GM12878 (cell line): ENCODE measurements around the gene AAMP.

Experiments used
- CEBPB ChIP-seq, 2 experiments: fragments of 150-350 bp in 1 of 2; IDR thresholded peaks; 2 replicates each; pipeline ENCODE4 v1.6.1; 2012 to 2014; ENCODE audit warnings: low read depth in 2 of 2, low read length in 2 of 2, borderline replicate concordance in 1 of 2, inconsistent platforms in 1 of 2
- CHD2 ChIP-seq: IDR thresholded peaks from 2 replicates; pipeline ENCODE4 v1.6.1; 2011; ENCODE audit warnings: low read depth, low read length, improper control_type of control experiment, borderline replicate concordance
- CREB1 ChIP-seq: IDR thresholded peaks from 2 replicates; pipeline ENCODE4 v1.6.1; 2012; ENCODE audit warnings: low read depth, mild to moderate bottlenecking, inconsistent platforms
- EP300 ChIP-seq, 2 experiments: fragments of 150-350 bp in 1 of 2; IDR thresholded peaks; 2 replicates each; pipeline ENCODE4 v1.6.1; 2011 to 2012; ENCODE audit warnings: low read depth in 2 of 2, low read length in 2 of 2, borderline replicate concordance in 1 of 2, improper control_type of control experiment in 1 of 2, inconsistent platforms in 1 of 2; ENCODE audit not compliant: control insufficient read depth in 1 of 2
- EZH2 ChIP-seq: IDR thresholded peaks from 2 replicates; pipeline ENCODE4 v1.6.1; 2012; ENCODE audit warnings: low read depth, mild to moderate bottlenecking, control low read depth, inconsistent platforms, low read length, borderline replicate concordance; ENCODE audit not compliant: control insufficient read depth
- POLR2A ChIP-seq: IDR thresholded peaks from 2 replicates; pipeline ENCODE4 v1.6.1; 2011; ENCODE audit warnings: low read depth, mild to moderate bottlenecking, low read length
- POLR2AphosphoS5 ChIP-seq: IDR thresholded peaks from 2 replicates; pipeline ENCODE4 v1.6.1; 2011; ENCODE audit warnings: mild to moderate bottlenecking, low read length, inconsistent platforms
- SMARCA5 ChIP-seq: fragments of 450-650 bp; IDR thresholded peaks from 2 replicates; pipeline ENCODE4 v1.6.1; 2017; ENCODE audit warnings: mild to moderate bottlenecking
- TARDBP ChIP-seq: IDR thresholded peaks from 2 replicates; pipeline ENCODE4 v1.6.1; 2016; ENCODE audit warnings: borderline replicate concordance
- TCF7 ChIP-seq: IDR thresholded peaks from 2 replicates; pipeline ENCODE4 v1.6.1; 2014; ENCODE audit warnings: antibody characterized with exemption, borderline replicate concordance
- TF ChIP-seq, protein P1 (sequence below), 3 experiments: IDR thresholded peaks in 2 of 3; conservative IDR thresholded peaks in 1 of 3; 2 replicates each; pipeline ENCODE4 v1.5.1; 2011; ENCODE audit warnings: low read depth in 3 of 3, low read length in 3 of 3, mild to moderate bottlenecking in 3 of 3, control low read depth in 2 of 3, moderate library complexity in 2 of 3, inconsistent platforms in 1 of 3, mixed read lengths in 1 of 3; ENCODE audit not compliant: control insufficient read depth in 2 of 3, insufficient read depth in 1 of 3; ENCODE audit errors: extremely low read depth in 1 of 3
- TF ChIP-seq, protein P2 (sequence below): IDR thresholded peaks from 2 replicates; pipeline ENCODE4 v1.6.1; 2012; ENCODE audit warnings: mild to moderate bottlenecking, low read depth, low read length
- TF ChIP-seq, protein P3 (sequence below): fragments of 450-650 bp; IDR thresholded peaks from 2 replicates; pipeline ENCODE4 v1.6.1; 2014; ENCODE audit warnings: mild to moderate bottlenecking

DNA sequence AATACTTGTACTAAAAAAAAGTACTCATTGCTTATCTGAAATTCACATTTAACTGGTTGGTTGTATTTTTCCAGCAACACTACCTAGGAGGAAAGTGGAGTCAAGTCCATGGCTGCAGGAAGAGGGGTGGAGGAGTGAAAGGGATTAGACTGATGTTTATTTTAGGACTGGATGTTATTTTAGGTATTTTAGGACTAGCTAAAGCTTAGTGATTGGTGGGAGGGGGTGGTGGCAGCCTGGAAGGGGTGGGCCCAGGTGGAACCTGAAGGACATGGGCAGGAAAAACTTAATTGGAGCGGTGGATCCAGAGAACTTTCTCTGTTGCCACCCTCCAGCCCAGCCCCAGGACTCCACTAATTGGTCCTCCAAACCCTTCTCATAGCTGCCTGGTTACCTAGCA is 26.3 kb upstream of the AAMP start:
- TF ChIP-seq POLR2A (no peak), CREB1 (no peak), EP300 (IDR thresholded peaks at IDR 0.05; ENCODE audit: borderline replicate concordance in 1 of 2, control insufficient read depth in 1 of 2, low read depth in 2 of 2, low read length in 2 of 2) (no peak), POLR2AphosphoS5 (no peak), SMARCA5 (no peak), TARDBP (no peak), CEBPB (IDR thresholded peaks at IDR 0.05; ENCODE audit: borderline replicate concordance in 1 of 2, low read depth in 2 of 2, low read length in 2 of 2) (no peak), TCF7 (no peak), CHD2 (no peak), EZH2 (no peak)
- TF ChIP-seq, protein P1, sequence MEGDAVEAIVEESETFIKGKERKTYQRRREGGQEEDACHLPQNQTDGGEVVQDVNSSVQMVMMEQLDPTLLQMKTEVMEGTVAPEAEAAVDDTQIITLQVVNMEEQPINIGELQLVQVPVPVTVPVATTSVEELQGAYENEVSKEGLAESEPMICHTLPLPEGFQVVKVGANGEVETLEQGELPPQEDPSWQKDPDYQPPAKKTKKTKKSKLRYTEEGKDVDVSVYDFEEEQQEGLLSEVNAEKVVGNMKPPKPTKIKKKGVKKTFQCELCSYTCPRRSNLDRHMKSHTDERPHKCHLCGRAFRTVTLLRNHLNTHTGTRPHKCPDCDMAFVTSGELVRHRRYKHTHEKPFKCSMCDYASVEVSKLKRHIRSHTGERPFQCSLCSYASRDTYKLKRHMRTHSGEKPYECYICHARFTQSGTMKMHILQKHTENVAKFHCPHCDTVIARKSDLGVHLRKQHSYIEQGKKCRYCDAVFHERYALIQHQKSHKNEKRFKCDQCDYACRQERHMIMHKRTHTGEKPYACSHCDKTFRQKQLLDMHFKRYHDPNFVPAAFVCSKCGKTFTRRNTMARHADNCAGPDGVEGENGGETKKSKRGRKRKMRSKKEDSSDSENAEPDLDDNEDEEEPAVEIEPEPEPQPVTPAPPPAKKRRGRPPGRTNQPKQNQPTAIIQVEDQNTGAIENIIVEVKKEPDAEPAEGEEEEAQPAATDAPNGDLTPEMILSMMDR (IDR thresholded peaks at IDR 0.05 in 2 of 3, conservative IDR thresholded peaks at IDR 0.05 in 1 of 3; ENCODE audit: control insufficient read depth in 2 of 3, extremely low read depth in 1 of 3, insufficient read depth in 1 of 3, low read depth in 3 of 3, low read length in 3 of 3) = no peak
- TF ChIP-seq, protein P2, sequence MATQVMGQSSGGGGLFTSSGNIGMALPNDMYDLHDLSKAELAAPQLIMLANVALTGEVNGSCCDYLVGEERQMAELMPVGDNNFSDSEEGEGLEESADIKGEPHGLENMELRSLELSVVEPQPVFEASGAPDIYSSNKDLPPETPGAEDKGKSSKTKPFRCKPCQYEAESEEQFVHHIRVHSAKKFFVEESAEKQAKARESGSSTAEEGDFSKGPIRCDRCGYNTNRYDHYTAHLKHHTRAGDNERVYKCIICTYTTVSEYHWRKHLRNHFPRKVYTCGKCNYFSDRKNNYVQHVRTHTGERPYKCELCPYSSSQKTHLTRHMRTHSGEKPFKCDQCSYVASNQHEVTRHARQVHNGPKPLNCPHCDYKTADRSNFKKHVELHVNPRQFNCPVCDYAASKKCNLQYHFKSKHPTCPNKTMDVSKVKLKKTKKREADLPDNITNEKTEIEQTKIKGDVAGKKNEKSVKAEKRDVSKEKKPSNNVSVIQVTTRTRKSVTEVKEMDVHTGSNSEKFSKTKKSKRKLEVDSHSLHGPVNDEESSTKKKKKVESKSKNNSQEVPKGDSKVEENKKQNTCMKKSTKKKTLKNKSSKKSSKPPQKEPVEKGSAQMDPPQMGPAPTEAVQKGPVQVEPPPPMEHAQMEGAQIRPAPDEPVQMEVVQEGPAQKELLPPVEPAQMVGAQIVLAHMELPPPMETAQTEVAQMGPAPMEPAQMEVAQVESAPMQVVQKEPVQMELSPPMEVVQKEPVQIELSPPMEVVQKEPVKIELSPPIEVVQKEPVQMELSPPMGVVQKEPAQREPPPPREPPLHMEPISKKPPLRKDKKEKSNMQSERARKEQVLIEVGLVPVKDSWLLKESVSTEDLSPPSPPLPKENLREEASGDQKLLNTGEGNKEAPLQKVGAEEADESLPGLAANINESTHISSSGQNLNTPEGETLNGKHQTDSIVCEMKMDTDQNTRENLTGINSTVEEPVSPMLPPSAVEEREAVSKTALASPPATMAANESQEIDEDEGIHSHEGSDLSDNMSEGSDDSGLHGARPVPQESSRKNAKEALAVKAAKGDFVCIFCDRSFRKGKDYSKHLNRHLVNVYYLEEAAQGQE = no peak
- TF ChIP-seq, protein P3, sequence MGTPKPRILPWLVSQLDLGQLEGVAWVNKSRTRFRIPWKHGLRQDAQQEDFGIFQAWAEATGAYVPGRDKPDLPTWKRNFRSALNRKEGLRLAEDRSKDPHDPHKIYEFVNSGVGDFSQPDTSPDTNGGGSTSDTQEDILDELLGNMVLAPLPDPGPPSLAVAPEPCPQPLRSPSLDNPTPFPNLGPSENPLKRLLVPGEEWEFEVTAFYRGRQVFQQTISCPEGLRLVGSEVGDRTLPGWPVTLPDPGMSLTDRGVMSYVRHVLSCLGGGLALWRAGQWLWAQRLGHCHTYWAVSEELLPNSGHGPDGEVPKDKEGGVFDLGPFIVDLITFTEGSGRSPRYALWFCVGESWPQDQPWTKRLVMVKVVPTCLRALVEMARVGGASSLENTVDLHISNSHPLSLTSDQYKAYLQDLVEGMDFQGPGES = no peak
